Jurkat, Clone E6-1 (cell line): ENCODE results near the gene GNRH2.
A peak's percentile ranks its signal among the peaks of the same experiment; 100 is the strongest.
"Not testable (repeated sequence)": the region's sequence is repeated elsewhere in the genome, so short reads cannot be mapped to it uniquely, and the experiment has no call there.

Source experiments
- DNase-seq: peaks from one replicate; pipeline ENCODE4 v3.0.0-alpha.2; 2011; ENCODE audit warnings: low read depth, low spot score
- H3K4me3 ChIP-seq: 2 replicates; pipeline ENCODE4 v1.5.1; 2011; ENCODE audit warnings: mild to moderate bottlenecking, low read length, control low read depth, moderate library complexity

The GNRH2 gene

DNA sequence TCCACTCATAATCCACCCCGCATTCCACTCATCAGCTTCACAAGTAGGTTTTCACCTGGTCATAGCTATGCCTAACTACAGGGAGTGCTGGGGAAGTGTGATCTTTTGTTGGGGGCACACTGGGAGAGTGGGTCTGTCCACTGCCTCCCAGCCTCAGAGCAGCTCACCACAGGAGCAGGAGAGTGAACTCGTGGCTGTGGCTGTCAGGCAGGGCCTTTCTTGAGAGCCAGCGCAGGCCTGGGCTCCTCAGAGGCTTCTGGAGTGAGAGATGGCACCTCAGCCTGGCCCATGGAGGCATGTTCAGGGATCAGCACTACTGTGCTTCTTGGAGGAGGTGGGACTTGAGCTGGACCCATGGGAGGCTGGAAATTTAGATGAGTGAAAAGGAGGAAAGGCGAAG lies 4.0 kb upstream of the GNRH2 start:
- no peak overlapping the region for H3K4me3 ChIP-seq
- DNase-seq = no peak

DNA sequence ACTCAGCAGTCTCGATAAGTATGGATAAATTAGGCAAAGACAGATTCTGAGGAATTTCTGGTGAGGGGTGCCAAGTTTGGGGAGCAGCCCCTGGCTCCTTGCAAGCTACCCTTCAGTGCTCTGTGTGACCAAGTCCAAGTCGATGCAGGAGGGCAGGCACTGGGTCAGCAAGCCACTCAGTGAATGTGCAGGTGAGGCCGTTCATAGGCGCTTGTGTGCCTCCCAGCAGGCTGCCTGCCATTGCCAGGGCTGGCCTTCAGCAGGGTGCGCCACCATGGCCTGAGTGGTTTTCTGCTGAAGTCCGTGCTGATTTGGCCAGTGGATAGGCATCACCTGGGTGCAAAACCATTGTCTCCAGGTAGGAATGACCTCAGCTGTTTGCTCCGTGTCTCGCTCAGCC lies 3.3 kb upstream of the GNRH2 start:
- no peak overlapping the region for H3K4me3 ChIP-seq
- no peak for DNase-seq

DNA sequence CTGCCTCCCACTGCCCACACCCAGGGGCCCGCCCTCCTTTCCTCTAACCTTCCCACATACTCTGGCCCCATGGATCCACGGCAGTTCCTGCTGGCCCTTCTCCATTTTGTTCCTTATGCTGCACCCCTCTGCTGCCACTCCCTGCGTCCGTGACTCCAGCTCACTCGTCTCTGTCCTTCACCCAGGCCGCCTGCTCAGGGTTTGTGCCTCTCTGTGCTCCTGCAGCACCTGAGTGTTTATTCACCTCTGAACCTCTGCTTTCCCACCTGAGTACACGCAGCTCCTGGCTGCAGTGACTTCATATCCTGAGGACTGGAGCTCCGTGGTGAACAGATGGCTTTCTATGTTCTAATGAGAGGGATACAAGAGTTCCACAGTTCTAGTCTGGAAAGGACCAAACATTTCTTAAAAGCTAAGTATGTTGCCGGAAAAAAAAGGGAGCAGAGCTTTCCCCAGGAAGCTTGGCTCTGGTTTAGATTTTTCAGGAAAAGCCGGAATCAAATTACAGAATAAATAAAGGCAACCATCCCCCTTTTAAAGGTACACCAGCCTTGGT lies 1.5 kb upstream of the GNRH2 start:
- H3K4me3 ChIP-seq = no peak overlapping the region
- no peak for DNase-seq

DNA sequence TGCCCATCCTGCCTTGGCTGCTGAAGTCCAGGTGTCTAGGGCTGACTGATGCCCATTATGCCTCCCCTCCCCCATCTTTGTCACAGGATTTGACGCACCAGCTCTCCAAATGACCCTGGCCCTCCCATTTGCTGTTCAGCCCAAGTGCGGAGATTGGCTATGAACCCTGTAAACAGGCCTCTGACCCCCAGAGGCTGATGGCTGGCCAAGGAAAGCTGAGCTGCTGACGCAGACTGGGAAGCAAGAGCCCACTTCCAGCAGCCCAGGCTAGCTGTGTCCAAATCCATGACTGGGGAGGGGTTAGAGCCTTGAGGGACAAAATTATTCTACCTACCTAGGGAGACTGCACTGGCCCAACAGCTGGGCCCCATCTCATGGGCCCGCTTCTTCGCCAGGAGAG lies 797 bp upstream of the GNRH2 start:
- DNase-seq = no peak
- H3K4me3 ChIP-seq = no peak overlapping the region

DNA sequence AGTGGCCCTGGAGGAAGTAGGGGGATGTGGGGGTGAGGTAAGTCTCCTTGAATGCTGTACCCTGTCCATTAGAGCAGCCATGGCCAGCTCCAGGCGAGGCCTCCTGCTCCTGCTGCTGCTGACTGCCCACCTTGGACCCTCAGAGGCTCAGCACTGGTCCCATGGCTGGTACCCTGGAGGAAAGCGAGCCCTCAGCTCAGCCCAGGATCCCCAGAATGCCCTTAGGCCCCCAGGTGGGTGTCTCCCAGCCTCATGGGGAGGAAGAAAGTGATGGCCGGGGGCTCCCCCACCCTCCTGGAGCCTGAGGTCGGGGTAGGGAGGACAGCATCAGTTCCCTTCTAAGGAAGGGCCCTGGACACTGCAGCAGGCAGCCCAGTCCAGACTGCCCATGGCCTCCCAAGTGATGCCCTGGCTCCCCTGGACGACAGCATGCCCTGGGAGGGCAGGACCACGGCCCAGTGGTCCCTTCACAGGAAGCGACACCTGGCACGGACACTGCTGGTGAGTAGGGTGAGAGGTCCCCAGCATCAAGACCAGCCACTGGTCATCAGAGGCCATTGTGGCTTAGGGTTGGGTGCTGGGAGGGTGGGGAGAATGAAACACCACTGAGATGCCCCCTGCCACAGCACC lies 1.0 kb downstream of the GNRH2 start:
- no peak for DNase-seq
- H3K4me3 ChIP-seq = no peak overlapping the region

DNA sequence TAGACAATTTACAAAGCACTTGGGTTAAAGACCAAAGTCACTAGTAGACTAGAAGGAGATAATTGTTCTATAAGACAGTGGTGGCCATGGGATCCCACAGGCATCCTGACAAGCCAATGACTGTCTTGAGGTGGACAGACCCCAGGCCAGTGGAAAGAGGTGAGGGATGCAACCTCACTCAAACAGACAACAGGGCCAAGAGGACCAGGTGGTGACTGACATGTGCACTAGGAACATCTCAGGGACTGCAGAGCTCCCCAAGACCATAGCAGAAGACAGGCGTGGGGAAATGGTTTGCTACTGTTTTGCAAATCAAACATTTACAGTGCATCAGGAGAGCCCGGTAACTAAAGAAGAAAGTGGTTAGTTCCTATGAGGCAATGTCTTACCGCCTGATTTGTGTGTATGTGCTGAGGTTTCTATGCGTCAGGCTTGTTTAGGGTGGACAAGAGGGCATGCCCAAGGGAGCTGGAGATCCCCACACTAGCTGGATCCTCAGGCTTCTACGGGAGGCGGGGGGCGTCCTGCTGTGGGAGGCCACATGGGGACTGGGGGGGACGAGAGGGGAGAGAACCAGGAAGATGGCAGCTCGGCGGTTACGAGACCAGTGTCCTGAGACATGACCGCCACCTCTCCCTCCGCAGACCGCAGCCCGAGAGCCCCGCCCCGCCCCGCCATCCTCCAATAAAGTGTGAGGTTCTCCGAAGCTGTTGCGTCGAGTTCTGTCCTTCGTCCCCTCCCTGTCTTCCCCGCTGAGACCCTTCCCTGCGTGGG lies 1.8 kb downstream of the GNRH2 start:
- no peak for DNase-seq
- peak overlapping the region; percentile 83 for H3K4me3 ChIP-seq

DNA sequence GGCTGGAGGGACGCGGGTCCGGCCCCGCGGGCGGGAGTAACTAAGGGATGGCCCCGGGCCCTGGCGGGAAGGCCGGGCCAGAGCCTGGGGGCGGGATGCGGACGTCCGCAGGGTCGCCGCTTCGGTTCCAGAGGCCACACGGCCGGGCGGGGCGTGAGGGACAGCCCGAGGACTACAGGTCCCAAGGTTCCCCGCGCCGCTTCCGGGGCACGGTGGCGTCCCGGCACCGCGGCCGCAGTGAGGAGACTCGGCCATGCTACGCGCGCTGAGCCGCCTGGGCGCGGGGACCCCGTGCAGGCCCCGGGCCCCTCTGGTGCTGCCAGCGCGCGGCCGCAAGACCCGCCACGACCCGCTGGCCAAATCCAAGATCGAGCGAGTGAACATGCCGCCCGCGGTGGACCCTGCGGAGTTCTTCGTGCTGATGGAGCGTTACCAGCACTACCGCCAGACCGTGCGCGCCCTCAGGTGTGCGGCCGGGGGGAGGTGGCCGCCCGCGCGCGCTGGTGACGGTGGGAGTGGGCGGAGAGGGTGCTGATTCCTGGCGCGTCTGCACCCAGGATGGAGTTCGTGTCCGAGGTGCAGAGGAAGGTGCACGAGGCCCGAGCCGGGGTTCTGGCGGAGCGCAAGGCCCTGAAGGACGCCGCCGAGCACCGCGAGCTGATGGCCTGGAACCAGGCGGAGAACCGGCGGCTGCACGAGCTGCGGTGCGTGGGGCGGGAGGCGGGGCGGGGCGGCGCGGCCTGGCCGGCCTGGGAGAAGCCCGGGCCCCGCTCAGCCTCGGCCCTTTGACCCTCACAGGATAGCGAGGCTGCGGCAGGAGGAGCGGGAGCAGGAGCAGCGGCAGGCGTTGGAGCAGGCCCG lies 2.6 kb downstream of the GNRH2 start, which contains the start of gene MRPS26:
Gene MRPS26, plus strand, starts transcription at position 237 of the 861 bp plus-strand sequence. Its CDS starts 17 bp downstream, at position 254.
- DNase-seq = peak; percentile 50
- H3K4me3 ChIP-seq = peak within 1 kb of the TSS; percentile 83

DNA sequence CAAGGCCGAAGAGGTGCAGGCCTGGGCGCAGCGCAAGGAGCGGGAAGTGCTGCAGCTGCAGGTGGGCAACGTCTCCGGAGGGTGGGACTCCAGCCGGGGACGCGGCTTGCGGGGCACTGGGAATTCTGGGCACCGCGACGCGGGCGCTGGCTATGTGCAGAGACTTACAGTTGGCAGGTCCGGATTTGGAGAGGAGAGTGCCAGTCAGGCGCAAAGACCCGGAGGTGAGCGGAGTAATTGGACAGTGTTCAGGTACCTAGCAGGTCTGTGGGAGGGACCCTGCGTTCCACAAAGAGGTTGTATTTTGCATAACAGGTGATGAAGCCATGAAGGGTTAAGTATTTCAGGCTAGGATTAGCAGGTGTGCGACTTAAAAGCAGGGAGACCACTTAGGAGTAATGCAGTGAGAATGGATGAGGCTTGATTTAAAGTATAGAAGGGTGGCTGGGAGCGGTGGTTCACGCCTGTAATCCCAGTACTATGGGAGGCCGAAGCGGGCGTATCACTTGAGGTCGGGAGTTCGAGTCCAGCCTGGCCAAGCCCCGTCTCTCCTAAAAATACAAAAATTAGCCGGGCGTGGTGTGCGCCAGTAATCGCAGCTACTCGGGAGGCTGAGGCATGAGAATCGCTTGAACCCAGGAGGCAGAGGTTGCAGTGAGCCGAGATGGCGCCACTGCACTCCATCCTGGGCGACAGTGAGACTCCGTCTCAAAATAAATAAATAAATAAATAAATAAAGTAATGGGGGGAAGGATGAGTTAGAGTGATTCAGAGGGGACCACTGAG lies 3.4 kb downstream of the GNRH2 start:
- no peak for DNase-seq
- H3K4me3 ChIP-seq = peak overlapping the region; percentile 83

DNA sequence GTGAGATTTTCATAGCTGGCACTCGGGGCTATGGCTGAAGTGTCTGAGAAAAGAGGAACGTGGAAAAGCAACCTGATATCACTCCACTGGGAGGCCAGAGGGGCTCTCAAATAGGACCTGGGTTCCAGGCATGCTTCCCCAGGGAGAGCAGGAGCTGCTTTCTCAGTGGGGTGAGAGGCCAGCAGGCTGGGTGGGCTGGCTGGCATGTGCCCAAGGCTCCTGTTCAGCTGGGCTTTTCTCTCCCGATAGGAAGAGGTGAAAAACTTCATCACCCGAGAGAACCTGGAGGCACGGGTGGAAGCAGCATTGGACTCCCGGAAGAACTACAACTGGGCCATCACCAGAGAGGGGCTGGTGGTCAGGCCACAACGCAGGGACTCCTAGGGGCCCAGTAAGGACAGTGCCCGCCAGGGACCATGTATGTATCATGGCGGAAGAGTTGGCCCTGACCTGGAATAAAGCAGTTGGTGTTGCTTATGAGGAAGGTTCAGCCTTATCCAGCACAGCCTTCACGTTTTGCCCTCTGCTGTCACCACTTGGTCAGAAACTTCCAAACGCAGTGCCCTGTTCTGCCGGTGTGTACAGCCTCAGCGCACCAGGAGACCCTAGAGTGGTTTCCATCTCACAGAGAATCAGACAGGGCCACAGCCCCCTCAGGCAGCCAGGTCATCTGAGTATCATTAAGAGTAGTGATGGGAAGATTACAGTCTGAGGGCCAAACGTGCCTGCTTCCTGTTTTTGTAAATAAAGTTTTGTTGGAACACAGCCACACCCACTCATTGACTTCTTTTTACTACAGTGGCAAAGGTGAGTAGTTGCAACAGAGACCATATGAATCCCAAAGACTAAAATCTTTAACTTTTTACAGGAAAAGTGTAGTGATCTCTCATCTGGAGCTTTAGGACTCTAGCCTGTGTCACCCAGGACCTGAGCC lies 4.3 kb downstream of the GNRH2 start:
- no peak for DNase-seq
- no peak overlapping the region for H3K4me3 ChIP-seq

DNA sequence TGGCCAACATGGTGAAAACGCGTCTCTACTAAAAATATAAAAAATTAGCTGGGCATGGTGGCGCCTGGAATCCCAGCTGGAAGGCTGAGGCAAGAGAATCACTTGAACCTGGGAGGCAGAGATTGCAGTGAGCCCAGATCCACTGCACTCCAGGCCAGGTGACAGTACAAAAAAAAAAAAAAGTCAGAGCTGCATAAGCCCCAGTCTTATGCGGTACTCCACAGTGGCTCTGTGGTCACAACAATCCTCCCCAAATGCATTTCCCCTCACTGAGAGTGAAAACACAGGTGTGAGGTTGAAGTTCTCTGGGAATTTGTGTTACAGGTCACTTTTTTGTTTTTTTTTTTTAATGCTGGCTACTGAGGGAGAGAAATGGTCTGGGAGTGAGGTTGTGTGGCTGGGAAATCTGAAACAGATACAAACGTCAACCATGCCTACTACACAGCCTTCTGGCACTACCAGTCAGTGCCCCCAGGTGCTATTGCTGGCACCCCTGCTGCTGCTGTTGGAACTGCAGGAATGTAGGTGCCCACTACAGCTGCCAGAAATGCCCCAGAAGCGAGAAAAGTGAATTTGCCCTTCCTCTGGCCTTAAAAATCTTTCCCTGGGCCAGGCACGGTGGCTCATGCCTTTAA lies 8.1 kb downstream of the GNRH2 start:
- DNase-seq = peak; percentile 71
- no peak overlapping the region for H3K4me3 ChIP-seq

DNA sequence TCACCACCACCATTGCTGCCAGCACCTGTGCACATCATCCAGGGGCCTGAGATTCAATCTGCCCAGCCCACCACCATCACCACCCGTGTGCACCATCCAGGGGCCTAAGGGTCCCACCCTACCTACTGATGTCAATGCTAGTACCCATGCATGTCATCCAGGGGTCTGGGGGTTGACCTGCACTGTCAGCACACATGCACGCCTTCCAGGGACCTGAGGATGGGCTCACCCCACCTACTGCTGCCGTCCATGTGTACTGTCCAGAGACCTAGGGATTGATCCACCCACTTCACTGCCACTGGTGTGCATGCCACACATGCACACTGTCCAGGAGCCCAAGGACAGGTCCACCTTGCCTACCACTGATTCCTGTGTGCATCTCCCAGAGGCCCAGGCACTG lies 16.1 kb downstream of the GNRH2 start:
- H3K4me3 ChIP-seq = no peak overlapping the region
- no peak for DNase-seq

DNA sequence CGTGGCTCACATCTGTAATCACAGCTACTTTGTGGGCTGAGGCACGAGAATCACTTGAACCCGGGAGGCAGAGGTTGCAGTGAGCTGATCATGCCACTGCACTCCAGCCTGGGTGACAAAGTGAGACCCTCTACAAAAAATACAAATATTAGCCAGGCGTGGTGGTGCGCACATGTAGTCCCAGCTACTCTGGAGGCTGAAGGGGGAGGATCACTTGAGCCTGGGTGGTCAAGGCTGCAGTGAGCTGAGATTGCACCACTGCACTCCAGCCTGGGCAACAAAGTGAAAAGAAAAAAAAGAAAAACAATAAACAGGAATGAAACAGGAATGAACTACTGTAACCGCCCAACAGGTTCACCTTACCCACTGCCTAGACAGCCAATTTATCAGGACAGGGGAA lies 20.7 kb downstream of the GNRH2 start:
- not testable (repeated sequence) for DNase-seq, H3K4me3 ChIP-seq

DNA sequence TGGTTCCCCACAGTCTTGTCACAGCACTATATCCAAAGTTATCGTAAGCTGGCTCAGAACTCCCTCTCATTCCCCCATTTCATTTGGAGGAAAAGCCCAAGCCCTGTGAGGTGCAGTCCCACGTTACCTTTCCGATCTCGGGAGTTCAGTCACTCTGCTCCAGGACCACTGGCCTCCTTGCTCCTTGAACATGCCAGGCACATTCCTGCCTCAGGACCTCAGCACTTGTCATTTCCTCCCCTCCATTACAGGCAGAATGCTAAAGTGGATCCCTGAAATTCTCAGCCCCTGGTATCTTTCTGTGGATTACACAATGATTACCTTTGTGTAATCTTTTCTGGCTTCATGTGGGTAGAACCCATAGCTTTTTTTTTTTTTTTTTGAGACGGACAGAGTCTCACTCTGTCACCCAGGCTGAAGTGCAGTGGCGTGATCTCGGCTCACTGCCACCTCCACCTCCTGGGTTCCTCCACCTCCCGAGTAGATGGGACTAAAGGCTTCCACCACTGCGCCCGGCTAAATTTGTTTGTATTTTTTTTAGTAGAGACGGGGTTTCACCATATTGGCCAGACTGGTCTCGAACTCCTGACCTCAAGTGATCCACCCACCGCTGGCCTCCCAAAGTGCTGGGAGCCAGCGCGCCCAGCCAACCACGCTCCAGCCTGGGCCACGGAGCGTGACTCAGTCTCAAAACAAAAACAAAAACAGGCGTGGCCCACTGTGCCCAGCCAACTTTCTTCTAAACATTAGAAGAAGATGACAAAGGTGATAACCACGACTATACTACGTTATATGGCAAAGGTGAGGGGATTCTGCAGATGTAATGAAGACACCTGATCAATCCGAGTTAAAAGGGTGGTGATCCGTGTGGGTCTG lies 24.0 kb downstream of the GNRH2 start:
- no peak for DNase-seq
- no peak overlapping the region for H3K4me3 ChIP-seq

DNA sequence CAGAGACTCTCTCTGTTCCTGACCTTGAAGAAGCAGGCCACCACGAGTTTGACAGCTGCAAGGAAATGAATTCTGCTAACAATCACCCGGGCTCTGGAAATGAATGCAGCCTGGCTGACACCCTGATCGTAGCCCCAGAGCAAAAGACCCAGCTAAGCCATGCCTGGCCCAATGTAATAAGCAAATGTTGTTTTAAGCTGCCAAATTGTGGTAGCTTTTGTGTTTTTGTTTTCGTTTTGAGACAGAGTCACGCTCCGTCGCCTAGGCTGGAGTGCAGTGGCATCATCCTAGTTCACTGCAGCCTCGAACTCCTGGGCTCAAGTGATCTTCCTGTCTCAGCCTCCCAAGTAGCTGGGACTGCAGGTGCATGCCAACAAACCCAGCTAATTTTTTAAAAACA lies 24.7 kb downstream of the GNRH2 start:
- DNase-seq = no peak
- H3K4me3 ChIP-seq = no peak overlapping the region

DNA sequence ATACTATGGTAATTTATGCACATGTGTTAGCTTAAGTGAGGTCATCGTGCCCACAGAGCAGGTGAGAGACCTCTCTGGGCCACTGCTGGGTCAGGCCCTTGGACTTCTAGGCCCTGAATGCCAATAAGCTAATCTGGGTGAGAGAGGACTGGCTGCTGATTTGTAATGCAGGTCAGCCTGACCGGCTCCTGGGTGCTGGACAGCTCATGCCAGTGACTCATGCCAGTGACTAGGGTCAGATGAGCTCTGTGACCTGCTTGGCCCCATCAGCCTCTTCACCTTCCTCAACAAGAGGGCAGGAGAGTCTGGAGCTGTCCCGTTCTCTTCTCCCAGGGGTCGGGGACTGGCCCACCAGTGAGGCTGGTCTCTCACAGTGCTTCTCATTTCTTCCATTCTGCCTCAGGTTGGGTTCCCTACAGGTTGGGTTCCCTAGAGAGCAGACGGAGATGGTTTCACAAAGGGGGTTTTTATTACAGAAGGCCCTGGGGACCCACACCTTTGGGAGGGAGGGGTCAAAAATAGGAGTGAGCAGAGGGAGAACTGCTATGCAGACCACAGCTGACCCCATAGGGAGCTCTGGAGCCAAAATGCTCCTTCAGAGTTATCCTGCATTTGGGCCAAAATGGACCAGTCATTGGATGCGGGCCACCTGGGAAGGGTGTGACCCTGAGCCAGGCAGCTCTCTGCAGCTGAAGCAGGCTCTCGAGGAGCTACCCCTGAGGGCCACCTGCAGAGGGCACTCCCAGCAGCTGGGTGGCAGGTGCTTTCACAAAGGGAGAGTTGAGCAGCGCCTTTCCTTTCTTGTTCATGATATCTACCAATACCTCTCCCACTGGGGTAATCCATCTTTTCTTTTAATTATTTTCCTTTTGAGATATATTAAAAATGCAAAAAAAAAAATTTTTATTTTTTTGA lies 25.8 kb downstream of the GNRH2 start:
- DNase-seq = no peak
- H3K4me3 ChIP-seq = no peak overlapping the region

DNA sequence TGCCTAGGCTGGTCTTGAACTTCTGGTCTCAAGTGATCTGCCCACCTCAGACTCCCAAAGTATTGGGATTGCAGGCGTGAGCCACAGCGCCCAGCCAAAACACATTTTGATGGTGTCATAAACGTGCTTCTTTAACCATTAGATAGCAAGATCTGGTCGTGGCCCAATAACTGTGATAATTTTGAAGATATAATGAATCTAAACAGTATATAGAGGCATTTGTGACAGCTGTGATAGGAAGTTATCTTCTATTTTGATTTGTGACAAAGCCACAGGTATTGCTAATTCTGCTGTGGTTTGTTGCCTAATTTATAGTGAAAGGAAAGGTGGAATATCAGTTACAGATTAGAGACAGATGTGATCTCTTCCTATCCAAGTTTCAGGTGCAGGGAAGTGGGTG lies 27.3 kb downstream of the GNRH2 start:
- H3K4me3 ChIP-seq = no peak overlapping the region
- no peak for DNase-seq
